ENCODE measurements around the gene TUBGCP3.

DNA sequence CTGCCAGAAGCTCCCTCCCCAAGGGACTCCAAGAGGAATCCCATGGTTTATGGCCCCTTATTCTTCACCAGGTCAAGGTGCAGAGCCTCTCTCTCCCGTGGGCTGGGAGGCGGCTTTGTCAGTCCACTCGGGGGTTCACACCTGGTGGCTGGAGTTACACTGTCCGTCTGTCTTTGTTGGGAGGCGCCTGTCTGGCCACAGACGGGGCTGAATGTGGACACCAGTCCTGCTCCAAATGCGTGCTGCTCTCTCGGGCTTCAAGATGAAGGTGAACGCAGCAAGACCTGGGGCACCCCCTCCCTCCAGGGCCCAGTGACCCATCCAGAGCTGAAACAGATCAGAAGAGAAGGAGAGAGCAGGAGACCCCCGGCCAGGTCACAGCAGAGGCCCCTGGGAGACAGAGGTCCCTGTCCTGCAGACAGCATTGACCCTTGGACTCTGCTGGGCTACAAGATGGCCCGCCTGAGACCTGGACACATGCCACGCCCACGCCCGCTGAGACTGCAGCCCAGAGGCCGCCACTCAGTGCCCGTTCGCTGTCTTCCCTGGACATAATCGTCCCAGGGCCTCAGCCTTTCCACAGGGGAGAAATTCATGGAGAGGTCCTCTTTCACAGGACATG is 29.9 kb upstream of the TUBGCP3 start:
- TF ChIP-seq, protein P1, sequence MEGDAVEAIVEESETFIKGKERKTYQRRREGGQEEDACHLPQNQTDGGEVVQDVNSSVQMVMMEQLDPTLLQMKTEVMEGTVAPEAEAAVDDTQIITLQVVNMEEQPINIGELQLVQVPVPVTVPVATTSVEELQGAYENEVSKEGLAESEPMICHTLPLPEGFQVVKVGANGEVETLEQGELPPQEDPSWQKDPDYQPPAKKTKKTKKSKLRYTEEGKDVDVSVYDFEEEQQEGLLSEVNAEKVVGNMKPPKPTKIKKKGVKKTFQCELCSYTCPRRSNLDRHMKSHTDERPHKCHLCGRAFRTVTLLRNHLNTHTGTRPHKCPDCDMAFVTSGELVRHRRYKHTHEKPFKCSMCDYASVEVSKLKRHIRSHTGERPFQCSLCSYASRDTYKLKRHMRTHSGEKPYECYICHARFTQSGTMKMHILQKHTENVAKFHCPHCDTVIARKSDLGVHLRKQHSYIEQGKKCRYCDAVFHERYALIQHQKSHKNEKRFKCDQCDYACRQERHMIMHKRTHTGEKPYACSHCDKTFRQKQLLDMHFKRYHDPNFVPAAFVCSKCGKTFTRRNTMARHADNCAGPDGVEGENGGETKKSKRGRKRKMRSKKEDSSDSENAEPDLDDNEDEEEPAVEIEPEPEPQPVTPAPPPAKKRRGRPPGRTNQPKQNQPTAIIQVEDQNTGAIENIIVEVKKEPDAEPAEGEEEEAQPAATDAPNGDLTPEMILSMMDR (IDR thresholded peaks at IDR 0.05), result no peak
- no peak for TF ChIP-seq POLR2A (IDR thresholded peaks at IDR 0.05)
